Vagina (tissue), 2 donors: ENCODE measurements around the gene NFIA. TPM values are rescaled to one million over a fixed set of nuclear protein-coding genes. Genes with fewer than 3 reads are reported as not detected.

Experiments
- DNase-seq, 2 donors: peaks; one replicate each; pipeline ENCODE4 v3.0.0-alpha.2; 2017; ENCODE audit errors: extremely low spot score in 2 of 2
- H3K27ac ChIP-seq: fragments of 200-600 bp; sonication (generic); one replicate; pipeline ENCODE4 v1.5.1; 2019
- H3K27me3 ChIP-seq: fragments of 200-600 bp; sonication (generic); one replicate; pipeline ENCODE4 v1.5.1; 2019
- H3K36me3 ChIP-seq, 2 donors: fragments of 200-600 bp; sonication (generic); one replicate each; pipeline ENCODE4 v1.5.1; 2017 to 2019
- H3K4me1 ChIP-seq: fragments of 200-600 bp; sonication (generic); one replicate; pipeline ENCODE4 v1.5.1; 2019
- H3K4me3 ChIP-seq, 2 donors: fragments of 200-600 bp; sonication (generic); 1 replicate in 1 of 2; 2 replicates in 1 of 2; pipeline ENCODE4 v1.5.1; 2016 to 2019
- H3K9me3 ChIP-seq: fragments of 200-600 bp; sonication (generic); one replicate; pipeline ENCODE4 v1.5.1; 2019
- CTCF ChIP-seq, 3 experiments: fragments of 450-650 bp in 2 of 3; fragments of 200-600 bp in 1 of 3; sonication (generic) in 1 of 3; IDR thresholded peaks; one replicate each; pipeline ENCODE4 v1.5.1; 2017 to 2019; ENCODE audit warnings: antibody characterized with exemption in 3 of 3, mild to moderate bottlenecking in 2 of 3, moderate library complexity in 2 of 3
- POLR2A ChIP-seq, 2 donors: fragments of 450-650 bp; IDR thresholded peaks; one replicate each; pipeline ENCODE4 v1.6.1; 2017; ENCODE audit warnings: antibody characterized with exemption in 2 of 2, mild to moderate bottlenecking in 2 of 2, moderate library complexity in 2 of 2
- POLR2AphosphoS5 ChIP-seq, 2 donors: sonication (generic); formaldehyde crosslinking; IDR thresholded peaks; one replicate each; pipeline ENCODE4 v1.9.0; 2017; ENCODE audit warnings: antibody characterized with exemption in 2 of 2, mild to moderate bottlenecking in 2 of 2, low read depth in 1 of 2; ENCODE audit not compliant: insufficient read depth in 1 of 2
- intact Hi-C: fragments of 100-400 bp; cut with DNase I; formaldehyde crosslinking; loops from one replicate; pipeline ENCODE4 v1.15.1; 2023
- total RNA-seq: library from RNA; depleted of rRNA; stranded (reverse); fragments of >200 nt; gene quantifications from one replicate; pipeline ENCODE4 v1.2.3, GENCODE V29; 2016

Gene NFIA
- total RNA-seq, 1 donor from 2014 or later: 59.2 TPM

DNA sequence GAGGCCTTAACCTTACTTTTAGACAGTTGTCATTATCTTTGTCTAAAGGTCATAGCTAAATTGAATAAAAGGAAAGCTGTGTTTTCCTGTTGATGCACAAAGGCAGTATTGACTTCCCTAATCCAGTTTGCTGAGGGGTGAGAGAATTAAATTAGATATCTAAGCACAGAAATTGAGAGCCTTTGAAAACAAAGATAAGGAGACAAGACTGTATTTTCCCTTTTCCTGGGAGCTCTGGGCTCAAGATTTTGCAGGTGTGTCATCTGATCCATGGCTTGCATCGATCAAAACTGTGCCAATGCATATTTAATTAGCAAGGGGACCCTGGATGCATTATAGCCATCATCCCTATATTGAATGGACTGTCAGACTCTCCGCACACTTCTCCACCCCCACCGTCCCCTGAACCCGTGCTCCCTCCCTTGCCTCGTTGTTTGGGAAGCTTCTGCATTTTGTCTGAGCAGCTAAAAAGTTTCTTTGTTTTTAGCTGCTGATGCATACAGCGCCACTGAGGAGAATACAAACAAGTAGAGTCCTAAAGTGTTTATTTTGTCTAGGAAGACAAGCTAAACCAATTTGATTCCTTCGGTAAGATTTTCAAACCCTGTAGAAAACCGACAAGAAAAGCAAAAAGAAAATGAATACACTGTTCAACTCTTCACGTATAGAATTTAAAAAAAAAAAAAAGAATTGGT is 186.3 kb downstream of the NFIA start:
- intact Hi-C loops: no loop called here
- DNase-seq: no peak
- Histone ChIP-seq H3K4me3 (no peak overlapping the region), H3K27me3 (no peaks in the 10 kb centered on the region), H3K36me3 (no peaks in the 10 kb centered on the region), H3K27ac (no peak overlapping the region), H3K9me3 (no peaks in the 10 kb centered on the region), H3K4me1 (no peaks in the 10 kb centered on the region)
- TF ChIP-seq POLR2A (IDR thresholded peaks at IDR 0.05) (no peak), CTCF (IDR thresholded peaks at IDR 0.05) (no peak), POLR2AphosphoS5 (IDR thresholded peaks at IDR 0.05; ENCODE audit: insufficient read depth in 1 of 2, low read depth in 1 of 2) (no peak)

DNA sequence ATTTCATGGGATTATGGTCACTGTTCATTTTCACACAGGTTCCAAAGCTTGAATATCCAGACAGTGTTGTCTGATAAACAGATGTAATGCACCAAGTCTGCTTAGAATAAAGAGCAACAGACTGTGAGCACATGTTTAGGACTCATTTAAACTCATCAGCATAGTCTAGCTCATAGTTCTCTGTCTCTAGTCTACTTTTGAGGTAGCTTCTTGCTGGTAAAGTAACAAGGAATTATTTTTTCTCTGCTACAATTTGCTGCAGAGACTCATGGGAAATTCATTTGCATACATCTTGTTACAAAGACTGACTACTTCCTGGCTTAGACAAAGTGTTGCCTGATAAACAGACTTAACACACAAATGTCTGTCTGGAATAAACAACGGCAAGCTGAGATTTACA is 187.2 kb downstream of the NFIA start:
- TF ChIP-seq CTCF (IDR thresholded peaks at IDR 0.05): no peak
- TF ChIP-seq POLR2A (IDR thresholded peaks at IDR 0.05): no peak
- no peak for TF ChIP-seq POLR2AphosphoS5 (IDR thresholded peaks at IDR 0.05; ENCODE audit: insufficient read depth in 1 of 2, low read depth in 1 of 2)
- Histone ChIP-seq H3K9me3 (no peaks in the 10 kb centered on the region), H3K36me3 (no peaks in the 10 kb centered on the region), H3K27ac (no peak overlapping the region), H3K27me3 (no peaks in the 10 kb centered on the region), H3K4me1 (no peaks in the 10 kb centered on the region), H3K4me3 (no peak overlapping the region)
- no peak for DNase-seq
- intact Hi-C loops: no loop called here

DNA sequence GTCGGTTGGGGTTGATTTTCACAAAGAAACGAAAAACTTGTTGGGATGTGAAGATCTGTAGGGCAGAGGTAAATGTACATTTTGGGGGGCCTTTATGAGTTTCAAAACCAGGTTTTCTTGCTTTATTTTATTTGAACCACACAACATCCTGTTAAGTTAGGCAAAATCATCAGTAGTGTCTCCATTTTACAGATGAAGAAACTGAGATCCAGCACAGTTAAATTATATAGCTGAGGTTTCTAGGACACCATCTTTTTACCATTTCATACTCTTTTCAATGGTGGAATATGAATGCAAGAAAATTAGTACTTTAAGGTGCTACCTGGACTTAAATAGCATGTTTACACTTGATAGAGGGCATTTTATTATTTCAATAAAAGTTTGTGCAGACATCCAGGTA is 187.7 kb downstream of the NFIA start:
- H3K27ac ChIP-seq: no peak overlapping the region
- H3K4me1 ChIP-seq: no peaks in the 10 kb centered on the region
- H3K4me3 ChIP-seq: no peak overlapping the region
- no peaks in the 10 kb centered on the region for H3K9me3 ChIP-seq
- no peaks in the 10 kb centered on the region for H3K36me3 ChIP-seq
- no peak for DNase-seq
- no peaks in the 10 kb centered on the region for H3K27me3 ChIP-seq
- TF ChIP-seq CTCF (IDR thresholded peaks at IDR 0.05) (no peak), POLR2AphosphoS5 (IDR thresholded peaks at IDR 0.05; ENCODE audit: insufficient read depth in 1 of 2, low read depth in 1 of 2) (no peak), POLR2A (IDR thresholded peaks at IDR 0.05) (no peak)
- intact Hi-C loops: no loop called here

GRCh38 chr1:61270761-61271411 is 188.5 kb downstream of the NFIA start:
- DNase-seq: no peak
- Histone ChIP-seq H3K9me3 (no peaks in the 10 kb centered on the region), H3K27me3 (no peaks in the 10 kb centered on the region), H3K4me1 (no peaks in the 10 kb centered on the region), H3K27ac (no peak overlapping the region), H3K4me3 (no peak overlapping the region), H3K36me3 (no peaks in the 10 kb centered on the region)
- intact Hi-C loops: no loop called here
- TF ChIP-seq CTCF (IDR thresholded peaks at IDR 0.05) (no peak), POLR2A (IDR thresholded peaks at IDR 0.05) (no peak), POLR2AphosphoS5 (IDR thresholded peaks at IDR 0.05; ENCODE audit: insufficient read depth in 1 of 2, low read depth in 1 of 2) (no peak)

GRCh38 chr1:61271412-61271789 is 189.0 kb downstream of the NFIA start:
- H3K27me3 ChIP-seq: no peaks in the 10 kb centered on the region
- H3K4me1 ChIP-seq: no peaks in the 10 kb centered on the region
- intact Hi-C loops: no loop called here
- no peak for DNase-seq
- no peaks in the 10 kb centered on the region for H3K36me3 ChIP-seq
- H3K4me3 ChIP-seq: no peak overlapping the region
- no peak for TF ChIP-seq POLR2AphosphoS5 (IDR thresholded peaks at IDR 0.05; ENCODE audit: insufficient read depth in 1 of 2, low read depth in 1 of 2)
- TF ChIP-seq POLR2A (IDR thresholded peaks at IDR 0.05): no peak
- TF ChIP-seq CTCF (IDR thresholded peaks at IDR 0.05): no peak
- H3K9me3 ChIP-seq: no peaks in the 10 kb centered on the region
- H3K27ac ChIP-seq: no peak overlapping the region
